Neuronal stem cell (in vitro differentiated cells): ENCODE data around the gene SLC5A4. TPM values are rescaled to one million over a fixed set of nuclear protein-coding genes. Genes with fewer than 3 reads are reported as not detected.
A peak's percentile ranks its signal among the peaks of the same experiment; 100 is the strongest.
"Not testable (repeated sequence)": the region's sequence is repeated elsewhere in the genome, so short reads cannot be mapped to it uniquely, and the experiment has no call there.

Experiments used
- DNase-seq: peaks from one replicate; pipeline ENCODE4 v3.0.0-alpha.2; 2013; ENCODE audit warnings: low spot score
- H2AFZ ChIP-seq: one replicate; pipeline ENCODE4 v1.6.1; 2013; ENCODE audit warnings: mild to moderate bottlenecking, low read length, inconsistent platforms
- H2AK5ac ChIP-seq: 2 replicates; pipeline ENCODE4 v1.6.1; 2013; ENCODE audit warnings: low read depth, mild to moderate bottlenecking, inconsistent platforms, low read length, moderate library complexity, mixed read lengths
- H2BK120ac ChIP-seq: 2 replicates; pipeline ENCODE4 v1.6.1; 2013; ENCODE audit warnings: low read depth, mild to moderate bottlenecking, inconsistent platforms, low read length, moderate library complexity, mixed read lengths
- H2BK12ac ChIP-seq: one replicate; pipeline ENCODE4 v1.6.1; 2013; ENCODE audit warnings: low read length, inconsistent platforms
- H2BK15ac ChIP-seq: 2 replicates; pipeline ENCODE4 v1.6.1; 2013; ENCODE audit warnings: mild to moderate bottlenecking, low read length, inconsistent platforms, mixed read lengths
- H2BK5ac ChIP-seq: one replicate; pipeline ENCODE4 v1.6.1; 2013; ENCODE audit warnings: inconsistent platforms, mild to moderate bottlenecking, low read length, moderate library complexity
- H3K14ac ChIP-seq: one replicate; pipeline ENCODE4 v1.6.1; 2013; ENCODE audit warnings: low read length, inconsistent platforms
- H3K18ac ChIP-seq: 2 replicates; pipeline ENCODE4 v1.6.1; 2013; ENCODE audit warnings: low read length, inconsistent platforms
- H3K23ac ChIP-seq: 2 replicates; pipeline ENCODE4 v1.6.1; 2013; ENCODE audit warnings: low read depth, mild to moderate bottlenecking, mixed read lengths, low read length, inconsistent platforms; ENCODE audit not compliant: poor library complexity
- H3K27ac ChIP-seq: replicated peaks from 3 replicates; pipeline ENCODE4 v1.5.1; 2013; ENCODE audit warnings: low read length, inconsistent platforms
- H3K27me3 ChIP-seq, 3 experiments: 2 replicates each; pipeline ENCODE4 v1.6.1; 2013; ENCODE audit warnings: low read length in 3 of 3, mild to moderate bottlenecking in 2 of 3, inconsistent platforms in 1 of 3, low read depth in 1 of 3, mixed read lengths in 1 of 3, moderate library complexity in 1 of 3; ENCODE audit not compliant: control insufficient read depth in 3 of 3, insufficient read depth in 3 of 3
- H3K36me3 ChIP-seq, 2 donors: replicated peaks in 1 of 2; 2 replicates each; pipeline ENCODE4 v1.6.1; 2013; ENCODE audit warnings: low read length in 2 of 2; ENCODE audit not compliant: control insufficient read depth in 2 of 2, insufficient read depth in 2 of 2
- H3K4ac ChIP-seq: 2 replicates; pipeline ENCODE4 v1.6.1; 2013; ENCODE audit warnings: inconsistent platforms, mild to moderate bottlenecking, low read length, moderate library complexity
- H3K4me1 ChIP-seq, 2 donors: 1 replicate in 1 of 2; 2 replicates in 1 of 2; pipeline ENCODE4 v1.6.1; 2013; ENCODE audit warnings: low read length in 2 of 2, low read depth in 1 of 2; ENCODE audit not compliant: control insufficient read depth in 2 of 2, insufficient read depth in 1 of 2
- H3K4me2 ChIP-seq: one replicate; pipeline ENCODE4 v1.6.1; 2013; ENCODE audit warnings: mild to moderate bottlenecking, low read length, inconsistent platforms; ENCODE audit not compliant: insufficient read depth, poor library complexity, severe bottlenecking
- H3K4me3 ChIP-seq, 2 donors: 2 replicates each; pipeline ENCODE4 v1.5.1; 2013; ENCODE audit warnings: low read length in 2 of 2, mild to moderate bottlenecking in 2 of 2, inconsistent platforms in 1 of 2, moderate library complexity in 1 of 2
- H3K79me1 ChIP-seq: one replicate; pipeline ENCODE4 v1.6.1; 2013; ENCODE audit warnings: low read depth, mild to moderate bottlenecking, inconsistent platforms, low read length, moderate library complexity
- H3K9ac ChIP-seq: one replicate; pipeline ENCODE4 v1.6.1; 2013; ENCODE audit warnings: mild to moderate bottlenecking, low read depth, low read length, inconsistent platforms; ENCODE audit not compliant: poor library complexity
- H3K9me3 ChIP-seq, 2 donors: replicated peaks in 1 of 2; 2 replicates each; pipeline versions ENCODE3 to v1.6.1; 2013; ENCODE audit warnings: low read length in 2 of 2, mild to moderate bottlenecking in 2 of 2, inconsistent platforms in 1 of 2, low read depth in 1 of 2, mixed read lengths in 1 of 2, moderate library complexity in 1 of 2; ENCODE audit not compliant: control insufficient read depth in 2 of 2, insufficient read depth in 1 of 2
- H4K8ac ChIP-seq: one replicate; pipeline ENCODE4 v1.6.1; 2013; ENCODE audit warnings: low read depth, mild to moderate bottlenecking, inconsistent platforms, low read length, moderate library complexity
- H4K91ac ChIP-seq: one replicate; pipeline ENCODE4 v1.6.1; 2013; ENCODE audit warnings: low read length, low read depth, mild to moderate bottlenecking, inconsistent platforms; ENCODE audit not compliant: poor library complexity
- WGBS, 2 donors: extraction: QIAGEN DNeasy Blood & Tissue Kit; methylation state at CpG; one replicate each; pipeline ENCODE4 v1.1.7; 2013; ENCODE audit warnings: missing lambda C conversion rate in 2 of 2, mixed read lengths in 1 of 2; ENCODE audit not compliant: insufficient read length in 2 of 2, insufficient replicate concordance in 1 of 2; ENCODE audit errors: extremely low coverage in 2 of 2; 5-methylcytosine and 5-hydroxymethylcytosine counted together
- polyA plus RNA-seq, 2 experiments: library from polyadenylated mRNA; stranded (reverse); fragments of 200-250 nt; gene quantifications; one replicate each; pipeline ENCODE4 v1.2.3, GENCODE V29; 2013

SLC5A4 gene
- polyA plus RNA-seq (2013, experiment 1 of 2) = 0.04 TPM
- 0.06 TPM for polyA plus RNA-seq (2013, experiment 2 of 2)

- no peak within 1 kb of the TSS for H3K4me2 ChIP-seq
- no CpG with 5 or more reads among the region's 5 CpGs for WGBS, 2 donors
These were observed at the start of gene SLC5A4 for GRCh38 chr22:32255217-32255616. Gene SLC5A4 (minus strand): TSS chr22:32255347. CDS start chr22:32255329, 18 bp downstream.

DNA sequence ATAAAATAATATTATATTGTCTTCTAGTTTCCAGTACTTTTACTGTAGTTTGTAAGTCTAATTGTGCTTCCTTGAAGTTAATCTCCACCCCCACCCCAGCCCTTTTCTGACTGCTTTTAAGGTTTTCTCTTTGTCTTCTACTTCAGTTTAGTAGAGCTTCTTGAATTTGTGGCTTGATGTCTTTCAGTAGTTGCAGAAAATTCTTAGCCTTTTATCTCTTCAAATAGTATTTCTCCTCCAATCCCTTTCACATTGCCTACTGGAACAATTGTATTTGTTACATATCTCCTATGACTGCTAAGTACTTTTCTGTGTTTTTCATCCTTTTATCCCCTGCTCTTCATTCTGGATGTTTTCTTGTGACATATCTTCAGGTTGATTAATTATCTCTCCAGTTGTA, 38.8 kb upstream of the SLC5A4 start:
- H4K8ac ChIP-seq, DNase-seq, H3K23ac ChIP-seq, H3K14ac ChIP-seq, H3K36me3 ChIP-seq, H3K9me3 ChIP-seq, H3K9ac ChIP-seq, H3K4ac ChIP-seq, H2AFZ ChIP-seq, H2AK5ac ChIP-seq, H3K4me1 ChIP-seq, H3K4me2 ChIP-seq, H2BK5ac ChIP-seq, H2BK12ac ChIP-seq, H4K91ac ChIP-seq, H3K4me3 ChIP-seq, H2BK15ac ChIP-seq, H3K18ac ChIP-seq, H3K27me3 ChIP-seq, H3K27ac ChIP-seq, H3K79me1 ChIP-seq, H2BK120ac ChIP-seq: not testable (repeated sequence)

More at GRCh38 chr22:32255217-32255616, at the start of gene SLC5A4:
- Histone ChIP-seq H3K4ac (no peak within 1 kb of the TSS), H2AFZ (no peak within 1 kb of the TSS), H4K91ac (no peak within 1 kb of the TSS), H3K4me3 (no peak within 1 kb of the TSS), H2AK5ac (no peak within 1 kb of the TSS), H3K18ac (no peak within 1 kb of the TSS), H3K23ac (no peak within 1 kb of the TSS), H2BK15ac (no peak within 1 kb of the TSS), H3K4me1 (no peaks in the 10 kb centered on the region), H3K9ac (no peak within 1 kb of the TSS), H4K8ac (no peak within 1 kb of the TSS), H2BK12ac (no peak within 1 kb of the TSS), H3K79me1 (no peaks in the 10 kb centered on the region), H3K27ac (no peak within 1 kb of the TSS), H2BK5ac (no peak within 1 kb of the TSS), H3K36me3 (no peaks in the 10 kb centered on the region), H3K14ac (no peak within 1 kb of the TSS), H2BK120ac (no peak within 1 kb of the TSS), H3K27me3 (no peaks in the 10 kb centered on the region), H3K9me3 (peaks cover 0 to 2% of the 10 kb centered on the region in 2 donors)
- DNase-seq = no peak

GRCh38 chr22:32286290-32286840, 31.2 kb upstream of the SLC5A4 start:
- Histone ChIP-seq H2BK15ac (no peak overlapping the region), H4K91ac (no peak overlapping the region), H3K9me3 (no peaks in the 10 kb centered on the region), H2BK5ac (no peak overlapping the region), H2BK120ac (no peak overlapping the region), H3K4ac (no peak overlapping the region), H3K23ac (no peak overlapping the region), H3K4me2 (no peak overlapping the region), H4K8ac (no peak overlapping the region), H3K4me1 (peaks cover 0 to 1% of the 10 kb centered on the region in 2 donors), H2BK12ac (no peak overlapping the region), H3K18ac (no peak overlapping the region), H3K27me3 (no peaks in the 10 kb centered on the region), H3K4me3 (no peak overlapping the region), H3K14ac (no peak overlapping the region), H3K36me3 (no peaks in the 10 kb centered on the region), H2AK5ac (no peak overlapping the region), H3K79me1 (no peaks in the 10 kb centered on the region), H3K27ac (no peak overlapping the region), H2AFZ (no peak overlapping the region), H3K9ac (no peak overlapping the region)
- no peak for DNase-seq
- no CpG with 5 or more reads among the region's 3 CpGs for WGBS, 2 donors

- Histone ChIP-seq H2AK5ac (no peak overlapping the region), H2AFZ (peak overlapping the region; percentile 75), H2BK5ac (no peak overlapping the region), H3K9me3 (no peaks in the 10 kb centered on the region), H3K18ac (no peak overlapping the region), H3K4me2 (no peak overlapping the region), H3K4ac (no peak overlapping the region), H4K8ac (no peak overlapping the region), H2BK12ac (no peak overlapping the region), H3K4me1 (no peaks in the 10 kb centered on the region), H3K4me3 (peak overlapping the region in 1 of 2 donors; percentile 32), H3K14ac (no peak overlapping the region), H2BK15ac (no peak overlapping the region), H3K23ac (no peak overlapping the region), H3K27ac (no peak overlapping the region), H3K9ac (no peak overlapping the region), H4K91ac (no peak overlapping the region), H3K36me3 (no peaks in the 10 kb centered on the region), H3K27me3 (no peaks in the 10 kb centered on the region), H3K79me1 (no peaks in the 10 kb centered on the region), H2BK120ac (no peak overlapping the region)
- WGBS, 2 donors = no CpG with 5 or more reads among the region's 11 CpGs
- DNase-seq = no peak
These were observed 25.9 kb upstream of the SLC5A4 start for GRCh38 chr22:32281072-32281471.
